ENCODE results near the gene MEGF8.

MEGF8 gene

GRCh38 chr19:42306646-42307045 is 18.8 kb upstream of the MEGF8 start:
- DNase-seq (ENCODE audit: low read depth), result no peak
- TF ChIP-seq CTCF (conservative IDR thresholded peaks at IDR 0.05; ENCODE audit: low read length), result no peak
- no peak overlapping the region for H3K4me3 ChIP-seq (ENCODE audit: low read length)

GRCh38 chr19:42309686-42310085 is 15.7 kb upstream of the MEGF8 start:
- no peak overlapping the region for H3K4me3 ChIP-seq (ENCODE audit: low read length)
- DNase-seq (ENCODE audit: low read depth), result no peak
- no peak for TF ChIP-seq CTCF (conservative IDR thresholded peaks at IDR 0.05; ENCODE audit: low read length)

- 0 out of 2 replicates have a peak, but pooled peaks have one; percentile 4 for TF ChIP-seq CTCF (conservative IDR thresholded peaks at IDR 0.05; ENCODE audit: low read length)
- no peak for DNase-seq (ENCODE audit: low read depth)
- H3K4me3 ChIP-seq (ENCODE audit: low read length), result no peak overlapping the region
Measured at GRCh38 chr19:42311657-42312056, 13.8 kb upstream of the MEGF8 start.

- TF ChIP-seq CTCF (conservative IDR thresholded peaks at IDR 0.05; ENCODE audit: low read length), result no peak
- no peak overlapping the region for H3K4me3 ChIP-seq (ENCODE audit: low read length)
- DNase-seq (ENCODE audit: low read depth), result no peak
Measured at GRCh38 chr19:42312370-42312769, 13.1 kb upstream of the MEGF8 start.

GRCh38 chr19:42313096-42313839 is 12.2 kb upstream of the MEGF8 start, which contains the start of gene TMEM145:
TMEM145 (plus strand) TSS chr19:42313309; CDS start chr19:42313377, 68 bp downstream.
- TF ChIP-seq CTCF (conservative IDR thresholded peaks at IDR 0.05; ENCODE audit: low read length), result no peak
- peak within 1 kb of the TSS; percentile 44 for H3K4me3 ChIP-seq (ENCODE audit: low read length)
- peak; percentile 44 for DNase-seq (ENCODE audit: low read depth)

- H3K4me3 ChIP-seq (ENCODE audit: low read length), result no peak overlapping the region
- DNase-seq (ENCODE audit: low read depth), result no peak
- no peak; the same call in 1 of the 2 replicates for TF ChIP-seq CTCF (conservative IDR thresholded peaks at IDR 0.05; ENCODE audit: low read length)
Measured at GRCh38 chr19:42313840-42314755, 11.3 kb upstream of the MEGF8 start.

All from AG10803 (cell line).